Mononuclear cell (primary cell): ENCODE results near the gene P3H4. TPM values are rescaled to one million over a fixed set of nuclear protein-coding genes. Genes with fewer than 3 reads are reported as not detected.
"Not testable (repeated sequence)": the region's sequence is repeated elsewhere in the genome, so short reads cannot be mapped to it uniquely, and the experiment has no call there.

Experiments used
- H3K27me3 ChIP-seq: 2 replicates; pipeline ENCODE4 v1.6.0; 2011; ENCODE audit warnings: low read length, control low read depth; ENCODE audit not compliant: insufficient read depth
- H3K4me1 ChIP-seq: 2 replicates; pipeline ENCODE4 v1.5.1; 2011; ENCODE audit warnings: mild to moderate bottlenecking, low read length, control low read depth; ENCODE audit not compliant: insufficient read depth
- H3K4me3 ChIP-seq: 2 replicates; pipeline ENCODE4 v1.5.1; 2011; ENCODE audit warnings: mild to moderate bottlenecking, low read length, moderate library complexity
- H3K9me3 ChIP-seq: 2 replicates; pipeline ENCODE4 v1.5.1; 2011; ENCODE audit warnings: low read depth, mild to moderate bottlenecking, control low read depth, low read length
- total RNA-seq: library from RNA; depleted of rRNA; stranded (reverse); fragments of >200 nt; gene quantifications from one replicate; pipeline ENCODE4 v1.2.3, GENCODE V29; 2012

The P3H4 gene
- total RNA-seq, 1 donor: 0.94 TPM

DNA sequence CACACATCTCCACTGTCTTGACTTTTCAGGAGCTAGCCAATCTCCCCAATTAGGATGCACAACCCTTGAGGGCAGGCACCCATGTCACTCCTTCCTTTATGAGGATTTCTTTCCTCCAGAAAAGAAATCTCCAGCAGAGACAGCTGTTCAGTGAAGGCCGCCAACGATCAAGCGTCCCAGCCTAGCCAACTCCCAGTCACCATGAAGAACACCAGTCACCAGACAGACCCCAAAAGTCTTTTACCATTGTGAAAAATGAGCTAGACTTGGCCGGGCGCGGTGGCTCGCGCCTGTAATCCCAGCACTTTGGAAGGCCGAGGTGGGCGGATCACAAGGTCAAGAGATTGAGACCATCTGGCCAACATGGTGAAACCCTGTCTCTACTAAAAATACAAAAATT, 18.2 kb upstream of the P3H4 start:
- H3K27me3 ChIP-seq, H3K9me3 ChIP-seq, H3K4me1 ChIP-seq, H3K4me3 ChIP-seq: not testable (repeated sequence)

- no peaks in the 10 kb centered on the region for H3K4me1 ChIP-seq
- H3K27me3 ChIP-seq: no peaks in the 10 kb centered on the region
- no peaks in the 10 kb centered on the region for H3K9me3 ChIP-seq
- H3K4me3 ChIP-seq: no peak overlapping the region
These were observed 13.6 kb upstream of the P3H4 start for GRCh38 chr17:41825175-41825845.

GRCh38 chr17:41824086-41824485, 12.3 kb upstream of the P3H4 start:
- Histone ChIP-seq H3K4me1 (no peaks in the 10 kb centered on the region), H3K4me3 (no peak overlapping the region), H3K9me3 (no peaks in the 10 kb centered on the region), H3K27me3 (no peaks in the 10 kb centered on the region)

GRCh38 chr17:41823580-41823979, 11.8 kb upstream of the P3H4 start:
- no peak overlapping the region for H3K4me3 ChIP-seq
- H3K4me1 ChIP-seq: no peaks in the 10 kb centered on the region
- no peaks in the 10 kb centered on the region for H3K9me3 ChIP-seq
- no peaks in the 10 kb centered on the region for H3K27me3 ChIP-seq

- no peaks in the 10 kb centered on the region for H3K9me3 ChIP-seq
- H3K27me3 ChIP-seq: no peaks in the 10 kb centered on the region
- H3K4me3 ChIP-seq: no peak overlapping the region
- H3K4me1 ChIP-seq: no peaks in the 10 kb centered on the region
These were observed 11.4 kb upstream of the P3H4 start for GRCh38 chr17:41823141-41823524.

DNA sequence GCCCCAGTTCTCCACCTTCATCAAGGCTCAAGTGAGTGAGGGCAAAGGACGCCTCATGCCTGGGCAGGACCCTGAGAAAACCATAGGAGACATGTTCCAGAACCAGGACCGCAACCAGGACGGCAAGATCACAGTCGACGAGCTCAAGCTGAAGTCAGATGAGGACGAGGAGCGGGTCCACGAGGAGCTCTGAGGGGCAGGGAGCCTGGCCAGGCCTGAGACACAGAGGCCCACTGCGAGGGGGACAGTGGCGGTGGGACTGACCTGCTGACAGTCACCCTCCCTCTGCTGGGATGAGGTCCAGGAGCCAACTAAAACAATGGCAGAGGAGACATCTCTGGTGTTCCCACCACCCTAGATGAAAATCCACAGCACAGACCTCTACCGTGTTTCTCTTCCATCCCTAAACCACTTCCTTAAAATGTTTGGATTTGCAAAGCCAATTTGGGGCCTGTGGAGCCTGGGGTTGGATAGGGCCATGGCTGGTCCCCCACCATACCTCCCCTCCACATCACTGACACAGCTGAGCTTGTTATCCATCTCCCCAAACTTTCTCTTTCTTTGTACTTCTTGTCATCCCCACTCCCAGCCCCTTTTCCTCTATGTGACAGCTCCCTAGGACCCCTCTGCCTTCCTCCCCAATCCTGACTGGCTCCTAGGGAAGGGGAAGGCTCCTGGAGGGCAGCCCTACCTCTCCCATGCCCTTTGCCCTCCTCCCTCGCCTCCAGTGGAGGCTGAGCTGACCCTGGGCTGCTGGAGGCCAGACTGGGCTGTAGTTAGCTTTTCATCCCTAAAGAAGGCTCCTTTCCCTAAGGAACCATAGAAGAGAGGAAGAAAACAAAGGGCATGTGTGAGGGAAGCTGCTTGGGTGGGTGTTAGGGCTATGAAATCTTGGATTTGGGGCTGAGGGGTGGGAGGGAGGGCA, 10.7 kb upstream of the P3H4 start:
- Histone ChIP-seq H3K27me3 (no peaks in the 10 kb centered on the region), H3K4me1 (no peaks in the 10 kb centered on the region), H3K9me3 (no peaks in the 10 kb centered on the region), H3K4me3 (no peak overlapping the region)

- Histone ChIP-seq H3K27me3 (no peaks in the 10 kb centered on the region), H3K4me1 (no peaks in the 10 kb centered on the region), H3K9me3 (no peaks in the 10 kb centered on the region)
These were observed 10.0 kb upstream of the P3H4 start for GRCh38 chr17:41821776-41822175.

GRCh38 chr17:41818024-41818423, 6.3 kb upstream of the P3H4 start:
- Histone ChIP-seq H3K27me3 (no peaks in the 10 kb centered on the region), H3K4me3 (no peak overlapping the region), H3K4me1 (no peaks in the 10 kb centered on the region), H3K9me3 (no peaks in the 10 kb centered on the region)

More at GRCh38 chr17:41821776-41822175, 10.0 kb upstream of the P3H4 start:
- no peak overlapping the region for H3K4me3 ChIP-seq

GRCh38 chr17:41816637-41817320, 5.0 kb upstream of the P3H4 start:
- no peaks in the 10 kb centered on the region for H3K9me3 ChIP-seq
- H3K27me3 ChIP-seq: peaks cover 6% of the 10 kb centered on the region
- H3K4me3 ChIP-seq: no peak overlapping the region
- H3K4me1 ChIP-seq: peaks cover 10% of the 10 kb centered on the region

DNA sequence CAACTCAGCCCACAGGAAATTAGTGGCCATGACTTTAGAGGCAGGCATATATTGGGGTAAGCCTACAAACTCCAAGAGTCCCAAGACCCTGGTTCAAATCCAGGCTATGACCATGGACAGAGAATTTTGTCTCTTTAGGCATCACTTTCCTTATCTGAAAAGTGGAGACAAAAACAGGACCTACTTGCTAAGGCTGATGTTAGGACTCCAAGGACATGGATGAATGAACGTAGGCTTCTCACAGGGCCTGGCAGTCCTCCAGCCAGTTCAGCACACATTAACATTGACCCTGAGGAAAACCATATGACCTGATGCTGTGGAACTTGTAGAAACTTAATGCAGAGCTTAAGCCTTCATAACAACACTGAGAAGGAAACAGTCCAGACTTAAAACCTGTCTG, 2.4 kb upstream of the P3H4 start:
- H3K4me1 ChIP-seq: peaks cover 22% of the 10 kb centered on the region
- H3K4me3 ChIP-seq: no peak overlapping the region
- peaks cover 6% of the 10 kb centered on the region for H3K27me3 ChIP-seq
- no peaks in the 10 kb centered on the region for H3K9me3 ChIP-seq

DNA sequence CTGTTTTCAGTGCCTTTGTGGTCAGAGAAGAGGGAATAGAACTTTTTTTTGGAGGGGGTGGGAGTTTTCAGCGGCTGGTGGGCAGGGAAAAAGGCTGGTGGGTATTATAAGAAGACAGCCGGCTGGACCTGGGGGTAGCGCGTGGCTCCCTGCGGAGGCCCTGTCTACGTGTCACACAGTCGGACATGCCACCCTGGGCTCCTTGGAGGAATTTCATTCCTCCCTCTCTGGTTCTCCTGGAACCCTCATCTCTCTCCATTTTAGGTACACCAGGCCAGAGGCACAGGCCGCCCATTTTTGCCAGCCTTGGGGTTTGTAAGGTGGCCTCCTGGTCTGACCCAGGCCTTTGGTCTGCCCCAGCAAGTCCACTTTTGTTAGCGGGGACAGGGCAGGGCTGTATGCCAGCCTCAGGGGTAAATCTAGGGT, 2.0 kb upstream of the P3H4 start:
- Histone ChIP-seq H3K9me3 (no peaks in the 10 kb centered on the region), H3K4me3 (no peak overlapping the region), H3K4me1 (peaks cover 22% of the 10 kb centered on the region), H3K27me3 (peaks cover 6% of the 10 kb centered on the region)

GRCh38 chr17:41813152-41813680, 1.5 kb upstream of the P3H4 start:
- Histone ChIP-seq H3K4me1 (peaks cover 22% of the 10 kb centered on the region), H3K27me3 (peaks cover 6% of the 10 kb centered on the region), H3K9me3 (no peaks in the 10 kb centered on the region), H3K4me3 (no peak overlapping the region)

- peaks cover 6% of the 10 kb centered on the region for H3K27me3 ChIP-seq
- peaks cover 22% of the 10 kb centered on the region for H3K4me1 ChIP-seq
- H3K4me3 ChIP-seq: peak within 1 kb of the TSS; percentile 53
- no peaks in the 10 kb centered on the region for H3K9me3 ChIP-seq
These were observed 817 bp upstream of the P3H4 start, which contains the start of gene FKBP10 for GRCh38 chr17:41812381-41813151. FKBP10 (plus strand) TSS chr17:41813004; CDS start chr17:41813035, 31 bp downstream.
